ENCODE data around the gene SHROOM4.

Gene SHROOM4

GRCh38 chrX:50813843-50814661, at the start of gene SHROOM4:
Gene SHROOM4 (minus strand): TSS chrX:50814194. CDS start chrX:50814018, 176 bp downstream.
- no peak for DNase-seq (ENCODE audit: low read depth in 3 of 3)

GRCh38 chrX:50863471-50863870, 49.5 kb upstream of the SHROOM4 start:
- no peak for DNase-seq (ENCODE audit: low read depth in 3 of 3)

DNA sequence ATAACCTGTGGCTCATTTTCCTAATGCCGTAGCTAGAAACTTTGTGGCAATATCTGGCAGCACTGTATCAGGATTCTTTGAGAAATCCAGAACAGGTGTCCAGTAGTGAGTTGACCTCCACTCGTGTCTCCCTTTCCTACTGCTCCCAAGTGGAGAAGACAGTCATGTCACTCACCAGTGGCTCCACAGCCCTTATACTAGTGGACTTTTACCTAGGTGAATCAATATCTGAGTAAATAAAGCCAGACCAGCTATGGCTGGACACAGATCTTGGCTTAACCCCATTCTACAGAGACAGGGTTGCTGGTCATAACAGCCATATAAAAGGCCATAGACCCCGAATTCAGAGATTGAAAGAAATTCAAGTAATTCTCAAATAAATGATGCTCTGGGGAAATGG, 46.5 kb upstream of the SHROOM4 start:
- DNase-seq (ENCODE audit: low read depth in 3 of 3) = no peak

DNA sequence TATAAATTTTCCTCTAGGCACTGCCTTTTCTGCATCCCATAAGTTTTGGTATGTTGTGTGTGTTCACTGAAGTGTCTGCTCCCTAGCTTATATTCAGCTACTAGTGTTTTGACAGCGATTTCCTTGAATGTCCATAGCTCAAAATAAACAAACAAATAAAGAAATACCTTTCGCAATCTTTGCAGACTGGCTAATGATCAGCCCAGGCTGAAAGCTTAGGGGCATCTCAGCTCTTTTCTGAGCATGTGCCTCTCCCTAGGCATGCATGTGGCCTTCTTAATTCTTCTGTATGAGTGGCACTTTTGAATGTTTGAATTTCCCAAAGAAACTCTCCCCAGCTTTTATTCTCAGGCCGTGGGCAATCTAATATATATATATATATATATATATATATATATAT, 44.6 kb upstream of the SHROOM4 start:
- DNase-seq (ENCODE audit: low read depth in 3 of 3) = no peak

- no peak for DNase-seq (ENCODE audit: low read depth in 3 of 3)
Measured at GRCh38 chrX:50853399-50853798, 39.4 kb upstream of the SHROOM4 start.

DNA sequence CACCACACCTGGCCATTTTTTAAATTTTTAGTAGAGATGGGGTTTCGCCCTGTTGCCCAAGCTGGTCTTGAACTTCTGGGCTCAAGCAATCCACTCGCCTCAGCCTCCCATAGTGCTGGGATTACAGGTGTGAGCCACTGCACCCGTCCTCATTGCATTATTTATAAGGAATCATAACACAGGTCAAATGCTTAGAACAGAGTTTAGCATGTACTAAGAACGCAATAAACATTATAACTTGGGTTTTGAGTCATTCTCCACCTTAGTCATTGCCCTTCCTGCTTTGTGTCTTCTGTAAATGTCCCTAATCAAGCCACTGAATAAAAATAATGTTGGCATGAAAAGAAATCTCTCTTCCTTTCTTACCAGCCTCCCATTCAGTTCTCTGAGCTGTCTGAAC, 38.5 kb upstream of the SHROOM4 start:
- DNase-seq (ENCODE audit: low read depth in 3 of 3) = no peak

DNA sequence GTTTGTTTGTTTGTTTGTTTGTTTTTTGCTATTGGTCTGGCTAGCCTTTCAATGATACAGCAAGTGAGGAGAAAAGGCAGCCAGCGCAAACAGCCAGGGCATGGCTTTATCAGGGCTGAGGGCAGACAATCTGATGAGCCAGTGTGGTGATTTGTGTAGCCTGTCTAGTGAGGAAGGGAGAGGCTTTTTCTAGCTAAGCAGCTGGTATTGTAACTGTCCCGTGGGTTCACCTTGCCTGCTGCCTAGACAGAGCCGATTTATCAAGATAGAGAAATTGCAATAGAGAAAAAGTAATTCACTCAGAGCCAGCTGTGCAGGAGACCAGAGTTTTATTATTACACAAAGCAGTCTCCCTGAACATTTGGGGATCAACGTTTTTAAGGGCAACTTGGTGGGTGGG, 28.2 kb upstream of the SHROOM4 start:
- no peak for DNase-seq (ENCODE audit: low read depth in 3 of 3)

GRCh38 chrX:50839730-50840129, 25.7 kb upstream of the SHROOM4 start:
- no peak for DNase-seq (ENCODE audit: low read depth in 3 of 3)

DNA sequence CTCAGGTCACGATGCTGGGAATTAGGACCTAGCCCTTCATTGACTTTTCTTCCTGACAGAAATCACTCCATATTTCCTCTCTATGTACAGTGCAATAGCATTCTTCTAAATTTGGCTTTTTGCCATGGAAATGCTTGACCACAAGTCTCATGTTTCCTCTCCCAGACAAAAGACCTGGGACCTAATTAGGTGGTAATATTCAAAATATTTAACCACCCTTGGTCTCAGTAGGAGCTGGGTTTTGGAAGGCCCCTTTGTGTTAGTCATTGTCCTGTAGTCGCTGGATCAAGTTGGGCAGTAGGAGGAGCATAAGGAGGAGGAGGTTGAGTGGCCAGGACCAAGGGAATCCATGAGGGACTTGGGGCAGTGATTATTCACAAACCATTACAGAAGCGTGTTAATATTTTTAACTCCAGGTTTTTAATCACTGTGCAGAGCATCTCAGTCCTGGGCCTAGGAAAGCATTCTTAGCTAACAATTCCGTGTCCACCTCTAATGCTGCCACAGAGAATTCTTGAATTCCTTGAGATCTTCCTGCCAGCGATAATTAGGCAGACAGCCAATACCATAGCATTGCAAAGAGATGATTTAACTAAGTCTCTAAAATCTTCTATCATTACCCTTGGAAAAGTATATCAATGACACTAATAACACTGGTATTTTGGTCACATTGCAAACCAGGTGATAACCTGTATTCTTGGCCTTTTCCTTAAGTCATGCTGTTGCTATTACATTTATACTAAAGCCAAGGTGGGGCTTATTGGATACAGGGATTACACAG, 25.0 kb upstream of the SHROOM4 start:
- DNase-seq (ENCODE audit: low read depth in 3 of 3) = no peak

- no peak for DNase-seq (ENCODE audit: low read depth in 3 of 3)
Measured at GRCh38 chrX:50827996-50828395, 14.0 kb upstream of the SHROOM4 start.

GRCh38 chrX:50825825-50826224, 11.8 kb upstream of the SHROOM4 start:
- no peak for DNase-seq (ENCODE audit: low read depth in 3 of 3)

GRCh38 chrX:50818986-50819385, 5.0 kb upstream of the SHROOM4 start:
- no peak for DNase-seq (ENCODE audit: low read depth in 3 of 3)

- DNase-seq (ENCODE audit: low read depth in 3 of 3) = no peak
Measured at GRCh38 chrX:50815120-50815519, 1.1 kb upstream of the SHROOM4 start.

GRCh38 chrX:50814701-50815100, 707 bp upstream of the SHROOM4 start:
- no peak for DNase-seq (ENCODE audit: low read depth in 3 of 3)

- DNase-seq (ENCODE audit: low read depth in 3 of 3) = no peak
Measured at GRCh38 chrX:50812995-50813842, 775 bp downstream of the SHROOM4 start.

DNA sequence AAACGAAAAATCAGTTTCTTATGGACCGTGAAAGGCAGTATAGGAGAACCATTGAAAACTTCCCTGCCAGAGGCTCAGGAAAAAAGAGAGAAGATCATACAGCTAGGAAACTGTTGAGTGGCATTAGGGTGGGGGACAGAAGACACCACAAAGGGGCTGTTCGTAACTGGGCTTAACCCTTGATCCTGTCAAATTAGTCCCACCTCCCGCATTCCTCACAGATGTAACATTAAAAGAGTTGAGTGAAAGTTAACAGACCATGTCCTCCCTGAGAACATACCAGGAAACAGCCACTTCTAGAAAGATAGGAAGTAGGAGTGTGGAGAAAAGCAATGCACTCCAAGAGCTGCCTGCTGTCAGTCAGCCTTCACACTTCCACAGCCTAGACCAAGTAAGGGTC, 8.7 kb downstream of the SHROOM4 start:
- DNase-seq (ENCODE audit: low read depth in 3 of 3) = no peak

DNA sequence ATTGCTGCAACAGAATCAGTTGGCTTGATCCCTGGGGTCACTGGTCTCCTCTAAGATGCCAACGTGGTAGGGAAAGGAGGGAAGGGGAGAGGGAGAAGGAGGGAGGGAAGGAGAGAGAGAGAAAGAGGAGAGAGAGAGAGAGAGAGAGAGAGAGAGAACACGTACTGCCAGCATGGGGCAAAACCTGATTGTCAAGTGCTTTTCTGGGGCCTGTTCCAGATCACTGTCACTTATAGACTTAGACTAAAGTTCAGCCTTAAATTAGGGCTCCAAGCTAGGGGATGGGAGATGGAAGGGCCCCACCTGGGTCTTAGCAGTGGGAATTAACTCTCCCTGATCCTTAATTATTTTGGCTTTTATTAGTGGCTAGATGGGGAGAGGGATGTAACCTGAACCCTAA, 12.9 kb downstream of the SHROOM4 start:
- no peak for DNase-seq (ENCODE audit: low read depth in 3 of 3)

GRCh38 chrX:50799531-50799961, 14.4 kb downstream of the SHROOM4 start:
- no peak for DNase-seq (ENCODE audit: low read depth in 3 of 3)

- DNase-seq (ENCODE audit: low read depth in 3 of 3) = no peak
Measured at GRCh38 chrX:50798783-50799182, 15.2 kb downstream of the SHROOM4 start.

- DNase-seq (ENCODE audit: low read depth in 3 of 3) = no peak
Measured at GRCh38 chrX:50787099-50787498, 26.9 kb downstream of the SHROOM4 start.

GRCh38 chrX:50780144-50780543, 33.9 kb downstream of the SHROOM4 start:
- no peak for DNase-seq (ENCODE audit: low read depth in 3 of 3)

DNA sequence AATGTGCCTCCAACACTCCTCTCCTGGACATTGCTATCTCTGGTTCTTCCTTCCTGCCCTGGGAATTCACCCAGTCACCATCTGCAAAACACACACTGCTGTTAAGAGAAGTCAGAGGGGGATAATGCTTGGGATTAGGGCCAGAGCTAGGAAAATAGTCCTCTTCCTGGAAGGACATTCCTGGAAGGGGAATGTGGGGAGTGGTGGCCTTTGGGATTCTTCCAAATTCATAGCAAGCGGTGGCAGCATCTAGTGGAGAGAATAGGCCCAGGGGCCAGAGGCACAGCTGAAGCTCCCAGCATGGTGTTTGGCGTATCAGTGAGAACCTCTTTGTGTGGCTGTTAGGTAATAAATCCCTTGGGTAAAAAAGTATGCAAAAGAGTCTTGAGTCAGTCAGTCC, 34.3 kb downstream of the SHROOM4 start:
- no peak for DNase-seq (ENCODE audit: low read depth in 3 of 3)
